ENCODE results near the gene LGR5.

DNA sequence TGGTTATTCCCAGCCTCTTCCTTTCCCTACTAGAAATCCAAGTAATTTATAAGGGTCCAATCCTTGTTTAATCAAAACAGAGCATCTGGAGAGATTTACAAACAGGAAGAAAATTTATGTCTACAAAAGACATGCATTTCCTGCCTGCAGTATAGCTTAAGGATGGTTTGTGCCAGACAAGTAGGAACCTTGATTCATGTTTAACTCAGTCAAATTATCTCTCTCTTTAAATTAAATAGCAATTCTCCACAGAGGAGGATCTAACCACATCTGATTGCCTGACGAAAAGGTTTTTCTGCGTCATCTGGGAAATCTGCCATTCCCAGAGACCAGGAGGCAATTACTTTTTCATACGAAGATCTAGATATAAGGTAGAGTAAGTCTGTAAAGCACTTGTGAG, 118.8 kb downstream of the LGR5 start:
- TF ChIP-seq, protein P1, sequence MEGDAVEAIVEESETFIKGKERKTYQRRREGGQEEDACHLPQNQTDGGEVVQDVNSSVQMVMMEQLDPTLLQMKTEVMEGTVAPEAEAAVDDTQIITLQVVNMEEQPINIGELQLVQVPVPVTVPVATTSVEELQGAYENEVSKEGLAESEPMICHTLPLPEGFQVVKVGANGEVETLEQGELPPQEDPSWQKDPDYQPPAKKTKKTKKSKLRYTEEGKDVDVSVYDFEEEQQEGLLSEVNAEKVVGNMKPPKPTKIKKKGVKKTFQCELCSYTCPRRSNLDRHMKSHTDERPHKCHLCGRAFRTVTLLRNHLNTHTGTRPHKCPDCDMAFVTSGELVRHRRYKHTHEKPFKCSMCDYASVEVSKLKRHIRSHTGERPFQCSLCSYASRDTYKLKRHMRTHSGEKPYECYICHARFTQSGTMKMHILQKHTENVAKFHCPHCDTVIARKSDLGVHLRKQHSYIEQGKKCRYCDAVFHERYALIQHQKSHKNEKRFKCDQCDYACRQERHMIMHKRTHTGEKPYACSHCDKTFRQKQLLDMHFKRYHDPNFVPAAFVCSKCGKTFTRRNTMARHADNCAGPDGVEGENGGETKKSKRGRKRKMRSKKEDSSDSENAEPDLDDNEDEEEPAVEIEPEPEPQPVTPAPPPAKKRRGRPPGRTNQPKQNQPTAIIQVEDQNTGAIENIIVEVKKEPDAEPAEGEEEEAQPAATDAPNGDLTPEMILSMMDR (conservative IDR thresholded peaks at IDR 0.05 in 1 of 2, IDR thresholded peaks at IDR 0.05 in 1 of 2; ENCODE audit: extremely low read depth in 1 of 2, insufficient read depth in 1 of 2, low read depth in 1 of 2, low read length in 2 of 2), result no peak
- TF ChIP-seq EZH2 (IDR thresholded peaks at IDR 0.05; ENCODE audit: borderline replicate concordance, low read length), result no peak
